A673 (cell line): ENCODE results near the gene LCMT1.

Experiments
- EZH2 ChIP-seq: fragments of 200-600 bp; sonication (generic); IDR thresholded peaks from 2 replicates; pipeline ENCODE4 v1.6.1; 2017; ENCODE audit warnings: borderline replicate concordance, low read depth, mild to moderate bottlenecking, mixed read lengths, antibody characterized with exemption, low read length; ENCODE audit not compliant: poor library complexity, severe bottlenecking
- TF ChIP-seq, protein P1 (sequence below): fragments of 300-800, 200-600 bp; sonication (generic); conservative IDR thresholded peaks from 2 replicates; pipeline ENCODE4 v1.5.1; 2017; ENCODE audit warnings: low read depth, mild to moderate bottlenecking, antibody characterized with exemption, low read length, moderate library complexity, mixed read lengths

DNA sequence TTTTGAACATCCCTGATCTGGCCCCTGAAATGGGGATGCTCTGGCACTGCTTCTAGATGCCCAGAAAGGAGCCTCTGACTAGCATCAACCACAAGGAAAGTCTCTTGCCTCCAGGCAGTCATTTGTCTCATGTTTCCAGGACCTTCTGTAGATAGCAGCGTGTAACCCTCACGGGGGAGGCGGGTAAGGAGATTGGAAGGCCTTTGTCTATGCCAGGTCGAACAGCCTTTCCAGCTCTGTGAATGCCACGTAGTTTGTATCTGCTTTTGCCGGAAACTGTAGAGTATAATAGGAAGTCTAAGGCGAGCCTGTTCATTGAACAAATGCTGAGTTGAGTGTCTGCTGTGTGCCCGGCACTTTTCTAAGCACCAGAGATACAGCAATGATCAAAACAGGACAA lies 61.3 kb downstream of the LCMT1 start:
- TF ChIP-seq EZH2: no peak
- TF ChIP-seq, protein P1, sequence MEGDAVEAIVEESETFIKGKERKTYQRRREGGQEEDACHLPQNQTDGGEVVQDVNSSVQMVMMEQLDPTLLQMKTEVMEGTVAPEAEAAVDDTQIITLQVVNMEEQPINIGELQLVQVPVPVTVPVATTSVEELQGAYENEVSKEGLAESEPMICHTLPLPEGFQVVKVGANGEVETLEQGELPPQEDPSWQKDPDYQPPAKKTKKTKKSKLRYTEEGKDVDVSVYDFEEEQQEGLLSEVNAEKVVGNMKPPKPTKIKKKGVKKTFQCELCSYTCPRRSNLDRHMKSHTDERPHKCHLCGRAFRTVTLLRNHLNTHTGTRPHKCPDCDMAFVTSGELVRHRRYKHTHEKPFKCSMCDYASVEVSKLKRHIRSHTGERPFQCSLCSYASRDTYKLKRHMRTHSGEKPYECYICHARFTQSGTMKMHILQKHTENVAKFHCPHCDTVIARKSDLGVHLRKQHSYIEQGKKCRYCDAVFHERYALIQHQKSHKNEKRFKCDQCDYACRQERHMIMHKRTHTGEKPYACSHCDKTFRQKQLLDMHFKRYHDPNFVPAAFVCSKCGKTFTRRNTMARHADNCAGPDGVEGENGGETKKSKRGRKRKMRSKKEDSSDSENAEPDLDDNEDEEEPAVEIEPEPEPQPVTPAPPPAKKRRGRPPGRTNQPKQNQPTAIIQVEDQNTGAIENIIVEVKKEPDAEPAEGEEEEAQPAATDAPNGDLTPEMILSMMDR: no peak
